GM18868 (cell line): ENCODE measurements around the gene PES1.
"Not testable (repeated sequence)": the region's sequence is repeated elsewhere in the genome, so short reads cannot be mapped to it uniquely, and the experiment has no call there.

ENCODE experiments used
- ATAC-seq: cut with Tn5 transposase; IDR thresholded peaks from one replicate; pipeline ENCODE4 v1.9.1; 2021; ENCODE audit warnings: mild to moderate bottlenecking, moderate library complexity; ENCODE audit not compliant: unreplicated experiment

Gene PES1

GRCh38 chr22:30609260-30610185 lies 17.8 kb upstream of the PES1 start:
- ATAC-seq = no peak

GRCh38 chr22:30607939-30608338 lies 16.2 kb upstream of the PES1 start:
- ATAC-seq = no peak

- no peak for ATAC-seq
Observed at GRCh38 chr22:30607300-30607930, 15.7 kb upstream of the PES1 start.

GRCh38 chr22:30606455-30607299 lies 15.0 kb upstream of the PES1 start, which contains the start of gene TCN2:
Gene TCN2, plus strand, starts transcription at chr22:30607174. Its CDS starts 158 bp downstream, at chr22:30607332.
- no peak for ATAC-seq

- ATAC-seq = no peak
Observed at GRCh38 chr22:30605449-30606110, 13.9 kb upstream of the PES1 start.

- no peak for ATAC-seq
Observed at GRCh38 chr22:30604723-30605122, 13.0 kb upstream of the PES1 start.

- ATAC-seq = no peak
Observed at GRCh38 chr22:30603801-30604200, 12.1 kb upstream of the PES1 start.

GRCh38 chr22:30602049-30602448 lies 10.3 kb upstream of the PES1 start:
- no peak for ATAC-seq

GRCh38 chr22:30601464-30601863 lies 9.8 kb upstream of the PES1 start:
- ATAC-seq = no peak

GRCh38 chr22:30600921-30601320 lies 9.2 kb upstream of the PES1 start:
- ATAC-seq = no peak

- ATAC-seq = no peak
Observed at GRCh38 chr22:30598986-30599385, 7.3 kb upstream of the PES1 start.

- ATAC-seq = no peak
Observed at GRCh38 chr22:30596886-30597285, 5.2 kb upstream of the PES1 start.

GRCh38 chr22:30596199-30596598 lies 4.5 kb upstream of the PES1 start:
- no peak for ATAC-seq

GRCh38 chr22:30592360-30592713 lies 627 bp upstream of the PES1 start:
- not testable (repeated sequence) for ATAC-seq

GRCh38 chr22:30591191-30591587 lies 521 bp downstream of the PES1 start:
- ATAC-seq = no peak

- no peak for ATAC-seq
Observed at GRCh38 chr22:30586414-30586813, 5.3 kb downstream of the PES1 start.

- ATAC-seq = no peak
Observed at GRCh38 chr22:30584441-30584840, 7.3 kb downstream of the PES1 start.

- no peak for ATAC-seq
Observed at GRCh38 chr22:30582788-30583545, 8.7 kb downstream of the PES1 start.

GRCh38 chr22:30582051-30582450 lies 9.7 kb downstream of the PES1 start:
- no peak for ATAC-seq

- ATAC-seq = no peak
Observed at GRCh38 chr22:30580896-30581295, 10.8 kb downstream of the PES1 start.
